GM21737 (cell line): ENCODE measurements around the gene SERAC1.
"Not testable (repeated sequence)": the region's sequence is repeated elsewhere in the genome, so short reads cannot be mapped to it uniquely, and the experiment has no call there.

Experiments used
- ATAC-seq: cut with Tn5 transposase; IDR thresholded peaks from one replicate; pipeline ENCODE4 v1.9.1; 2021; ENCODE audit warnings: mild to moderate bottlenecking, moderate library complexity; ENCODE audit not compliant: unreplicated experiment

The SERAC1 gene

GRCh38 chr6:158174514-158174913, 6.5 kb upstream of the SERAC1 start:
- ATAC-seq, result no peak

- no peak for ATAC-seq
These were observed 6.0 kb upstream of the SERAC1 start for GRCh38 chr6:158174024-158174423.

- ATAC-seq, result no peak
These were observed 3.9 kb upstream of the SERAC1 start for GRCh38 chr6:158172001-158172400.

GRCh38 chr6:158170656-158171081, 2.6 kb upstream of the SERAC1 start:
- no peak for ATAC-seq

GRCh38 chr6:158169634-158170033, 1.6 kb upstream of the SERAC1 start:
- ATAC-seq, result not testable (repeated sequence)

- no peak for ATAC-seq
These were observed 2.1 kb downstream of the SERAC1 start for GRCh38 chr6:158165919-158166416.

GRCh38 chr6:158164579-158165170, 3.4 kb downstream of the SERAC1 start:
- no peak for ATAC-seq

GRCh38 chr6:158161566-158162254, 6.4 kb downstream of the SERAC1 start:
- no peak for ATAC-seq

GRCh38 chr6:158160932-158161539, 7.0 kb downstream of the SERAC1 start:
- no peak for ATAC-seq

- ATAC-seq, result no peak
These were observed 9.3 kb downstream of the SERAC1 start for GRCh38 chr6:158158748-158159147.

GRCh38 chr6:158158123-158158522, 9.9 kb downstream of the SERAC1 start:
- no peak for ATAC-seq

GRCh38 chr6:158157064-158157764, 10.8 kb downstream of the SERAC1 start:
- no peak for ATAC-seq

- no peak for ATAC-seq
These were observed 13.2 kb downstream of the SERAC1 start for GRCh38 chr6:158154816-158155215.

GRCh38 chr6:158153576-158153975, 14.5 kb downstream of the SERAC1 start:
- ATAC-seq, result no peak

- no peak for ATAC-seq
These were observed 15.4 kb downstream of the SERAC1 start for GRCh38 chr6:158152659-158153058.

GRCh38 chr6:158152025-158152424, 16.0 kb downstream of the SERAC1 start:
- not testable (repeated sequence) for ATAC-seq

- no peak for ATAC-seq
These were observed 17.4 kb downstream of the SERAC1 start for GRCh38 chr6:158150701-158151100.

- ATAC-seq, result no peak
These were observed 18.4 kb downstream of the SERAC1 start for GRCh38 chr6:158149641-158150040.

GRCh38 chr6:158143700-158144099, 24.4 kb downstream of the SERAC1 start:
- no peak for ATAC-seq

- ATAC-seq, result no peak
These were observed 25.3 kb downstream of the SERAC1 start for GRCh38 chr6:158142789-158143188.

GRCh38 chr6:158131926-158132325, 36.1 kb downstream of the SERAC1 start:
- no peak for ATAC-seq
